Keratinocyte (primary cell): ENCODE data around the gene LAMA3.

ENCODE experiments used
- CTCF ChIP-seq, 3 experiments: IDR thresholded peaks in 1 of 3; conservative IDR thresholded peaks in 1 of 3; optimal IDR thresholded peaks in 1 of 3; 2 replicates in 2 of 3; 3 replicates in 1 of 3; pipeline versions ENCODE3 to v1.5.1; 2011; ENCODE audit warnings: low read length in 3 of 3, mild to moderate bottlenecking in 3 of 3, moderate library complexity in 2 of 3, control low read depth in 1 of 3, inconsistent platforms in 1 of 3; ENCODE audit not compliant: insufficient read depth in 2 of 3; ENCODE audit errors: extremely low read depth in 1 of 3
- EZH2 ChIP-seq: IDR thresholded peaks from one replicate; pipeline ENCODE4 v1.6.1; 2012; ENCODE audit warnings: inconsistent platforms, mild to moderate bottlenecking, low read length, moderate library complexity

- TF ChIP-seq CTCF (optimal IDR thresholded peaks at IDR 0.05 in 1 of 3, IDR thresholded peaks at IDR 0.05 in 1 of 3, conservative IDR thresholded peaks at IDR 0.05 in 1 of 3; ENCODE audit: extremely low read depth in 1 of 3, insufficient read depth in 2 of 3, low read length in 3 of 3) = no peak
- TF ChIP-seq EZH2 = no peak
Observed at GRCh38 chr18:23648456-23648855, 40.8 kb upstream of the LAMA3 start.
